ENCODE measurements around the gene USP17L17.
"Not testable (repeated sequence)": the region's sequence is repeated elsewhere in the genome, so short reads cannot be mapped to it uniquely, and the experiment has no call there.

- TF ChIP-seq EZH2 (IDR thresholded peaks at IDR 0.05; ENCODE audit: borderline replicate concordance, low read depth, low read length, severe bottlenecking); CTCF (IDR thresholded peaks at IDR 0.05; ENCODE audit: borderline replicate concordance, extremely low read depth, low read length, poor library complexity, severe bottlenecking): not testable (repeated sequence)
Measured at GRCh38 chr4:9224596-9224995, 19.1 kb upstream of the USP17L17 start, which contains the start of gene USP17L13.
